CD14-positive monocyte (primary cell): ENCODE measurements around the gene ADRM1. TPM values are rescaled to one million over a fixed set of nuclear protein-coding genes. Genes with fewer than 3 reads are reported as not detected.

Experiments used
- DNase-seq, 3 donors: peaks; one replicate each; pipeline ENCODE4 v3.0.0-alpha.2; 2011 to 2022
- H2AFZ ChIP-seq: 2 replicates; pipeline ENCODE4 v1.6.0; 2012; ENCODE audit warnings: mild to moderate bottlenecking, low read depth, low read length, inconsistent platforms; ENCODE audit not compliant: insufficient read depth, poor library complexity, severe bottlenecking
- H3K27ac ChIP-seq, 2 donors: 1 replicate in 1 of 2; 2 replicates in 1 of 2; pipeline ENCODE4 v1.5.1; 2012 to 2013; ENCODE audit warnings: low read length in 2 of 2, control low read depth in 1 of 2, inconsistent platforms in 1 of 2, low read depth in 1 of 2, mild to moderate bottlenecking in 1 of 2
- H3K27me3 ChIP-seq, 2 donors: one replicate each; pipeline versions ENCODE4 v1.6.0 to v1.6.1; 2011 to 2013; ENCODE audit warnings: low read length in 2 of 2; ENCODE audit not compliant: control insufficient read depth in 2 of 2, insufficient read depth in 2 of 2
- H3K36me3 ChIP-seq, 2 donors: replicated peaks in 1 of 2; 1 replicate in 1 of 2; 2 replicates in 1 of 2; pipeline versions ENCODE4 v1.5.1 to v1.6.1; 2012 to 2013; ENCODE audit warnings: low read length in 2 of 2, control low read depth in 1 of 2, inconsistent platforms in 1 of 2, mild to moderate bottlenecking in 1 of 2; ENCODE audit not compliant: insufficient read depth in 2 of 2, control insufficient read depth in 1 of 2
- H3K4me1 ChIP-seq, 2 donors: 1 replicate in 1 of 2; 2 replicates in 1 of 2; pipeline versions ENCODE4 v1.5.1 to v1.6.1; 2012 to 2013; ENCODE audit warnings: low read length in 2 of 2, control low read depth in 1 of 2, inconsistent platforms in 1 of 2, mild to moderate bottlenecking in 1 of 2, moderate library complexity in 1 of 2; ENCODE audit not compliant: insufficient read depth in 2 of 2, control insufficient read depth in 1 of 2
- H3K4me2 ChIP-seq: replicated peaks from 2 replicates; pipeline ENCODE3; 2012; ENCODE audit warnings: low read length, moderate library complexity, mild to moderate bottlenecking; ENCODE audit not compliant: poor library complexity, severe bottlenecking; ENCODE audit errors: extremely low read depth
- H3K4me3 ChIP-seq, 3 experiments: fragments of 200-600 bp in 1 of 3; sonication (generic) in 1 of 3; replicated peaks in 1 of 3; 1 replicate in 2 of 3; 2 replicates in 1 of 3; pipeline ENCODE4 v1.5.1; 2011 to 2013; ENCODE audit warnings: low read length in 3 of 3, mild to moderate bottlenecking in 3 of 3, control low read depth in 2 of 3, low read depth in 2 of 3, inconsistent platforms in 1 of 3, moderate library complexity in 1 of 3
- H3K79me2 ChIP-seq: 2 replicates; pipeline ENCODE4 v1.6.0; 2012; ENCODE audit warnings: mild to moderate bottlenecking, control low read depth, inconsistent platforms, low read length, moderate library complexity; ENCODE audit not compliant: insufficient read depth
- H3K9ac ChIP-seq: 2 replicates; pipeline ENCODE4 v1.6.0; 2017; ENCODE audit warnings: low read length, mild to moderate bottlenecking; ENCODE audit not compliant: insufficient read depth, poor library complexity, severe bottlenecking
- H3K9me3 ChIP-seq, 2 donors: replicated peaks in 1 of 2; 1 replicate in 1 of 2; 2 replicates in 1 of 2; pipeline versions ENCODE4 v1.5.1 to v1.6.1; 2012 to 2013; ENCODE audit warnings: low read length in 2 of 2, control low read depth in 1 of 2; ENCODE audit not compliant: control insufficient read depth in 1 of 2, insufficient read depth in 1 of 2
- H4K20me1 ChIP-seq: 2 replicates; pipeline ENCODE4 v1.6.0; 2012; ENCODE audit warnings: mild to moderate bottlenecking, low read length, control low read depth, moderate library complexity; ENCODE audit not compliant: insufficient read depth
- H3K27ac Mint-ChIP-seq, 7 donors: one replicate each; pipeline ENCODE4 v1.8.0; 2020; ENCODE audit warnings: mild to moderate bottlenecking in 7 of 7, mixed read lengths in 7 of 7, moderate library complexity in 6 of 7, inconsistent platforms in 2 of 7
- H3K27me3 Mint-ChIP-seq, 3 donors: one replicate each; pipeline ENCODE4 v1.8.0; 2021 to 2022; ENCODE audit warnings: low read depth in 3 of 3, mild to moderate bottlenecking in 3 of 3, mixed read lengths in 3 of 3, moderate library complexity in 3 of 3, inconsistent platforms in 1 of 3
- H3K36me3 Mint-ChIP-seq, 2 donors: one replicate each; pipeline ENCODE4 v1.8.0; 2020; ENCODE audit warnings: mixed read lengths in 2 of 2, inconsistent platforms in 1 of 2, mild to moderate bottlenecking in 1 of 2
- H3K4me1 Mint-ChIP-seq: one replicate; pipeline ENCODE4 v1.8.0; 2020; ENCODE audit warnings: mild to moderate bottlenecking, mixed read lengths
- H3K4me3 Mint-ChIP-seq, 2 donors: one replicate each; pipeline ENCODE4 v1.8.0; 2020; ENCODE audit warnings: mild to moderate bottlenecking in 2 of 2, mixed read lengths in 2 of 2, moderate library complexity in 1 of 2
- H3K9me3 Mint-ChIP-seq, 7 donors: one replicate each; pipeline ENCODE4 v1.8.0; 2020 to 2022; ENCODE audit warnings: mixed read lengths in 7 of 7, mild to moderate bottlenecking in 6 of 7, moderate library complexity in 6 of 7, inconsistent platforms in 2 of 7
- WGBS: methylation state at CpG from one replicate; pipeline ENCODE4 v1.1.5; 2013; ENCODE audit warnings: missing lambda C conversion rate; ENCODE audit not compliant: insufficient coverage; 5-methylcytosine and 5-hydroxymethylcytosine counted together
- intact Hi-C, 2 donors: fragments of 100-400 bp; cut with micrococcal nuclease; formaldehyde crosslinking; loops; one replicate each; pipeline versions ENCODE4 v1.15.0 to v1.15.1; 2023
- polyA plus RNA-seq, 3 donors: library from polyadenylated mRNA; depleted of rRNA in 1 of 3; unstranded in 2 of 3; stranded (reverse) in 1 of 3; fragments of 300-500 nt in 2 of 3; fragments of >200 nt in 1 of 3; fragmentation: Illumina TruSeq in 2 of 3; gene quantifications; 1 replicate in 2 of 3; 2 replicates in 1 of 3; pipeline ENCODE4 v1.2.3, GENCODE V29; 2012 to 2021
- TF ChIP-seq, protein P1 (sequence below): fragments of 200-600 bp; IDR thresholded peaks from one replicate; pipeline ENCODE4 v1.8.0; 2022; ENCODE audit warnings: antibody characterized with exemption, mild to moderate bottlenecking

Gene ADRM1
- polyA plus RNA-seq, 3 donors, result 63.3 to 81.5 (median 72.5) TPM

DNA sequence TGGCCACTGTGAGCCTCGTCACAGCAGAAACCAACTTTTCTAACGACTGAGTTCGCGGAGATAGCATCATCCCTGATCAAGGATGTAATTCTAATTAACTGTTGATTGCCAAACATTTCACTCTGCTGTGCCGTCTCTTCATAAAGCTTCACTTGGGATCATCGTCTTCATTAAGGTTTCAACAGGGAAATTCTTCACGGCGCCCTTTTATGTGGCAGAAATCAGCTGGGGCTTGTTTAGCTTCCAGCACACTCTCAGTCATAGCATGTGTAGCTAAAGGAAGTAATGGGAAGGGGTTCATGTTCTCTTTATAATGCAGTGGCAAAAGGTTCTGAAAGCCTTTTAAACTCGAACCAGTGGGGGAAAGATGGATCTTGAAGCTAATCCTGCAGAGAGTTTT is 8.9 kb upstream of the ADRM1 start:
- Mint-ChIP-seq H3K36me3 (peaks cover 49 to 71% of the 10 kb centered on the region in 2 donors), H3K4me3 (no peak overlapping the region), H3K9me3 (no peaks in the 10 kb centered on the region), H3K27ac (no peak overlapping the region), H3K4me1 (no peaks in the 10 kb centered on the region), H3K27me3 (no peaks in the 10 kb centered on the region)
- Histone ChIP-seq H3K36me3 (peaks cover 62 to 78% of the 10 kb centered on the region in 2 donors), H3K4me1 (no peaks in the 10 kb centered on the region), H3K9me3 (no peaks in the 10 kb centered on the region), H3K27me3 (no peaks in the 10 kb centered on the region), H3K9ac (no peak overlapping the region), H3K4me3 (no peak overlapping the region), H4K20me1 (no peaks in the 10 kb centered on the region), H3K79me2 (no peaks in the 10 kb centered on the region), H3K4me2 (no peak overlapping the region), H3K27ac (no peak overlapping the region), H2AFZ (no peak overlapping the region)
- 95% methylated on average over 7 of the region's 9 CpGs for WGBS
- no peak for DNase-seq
- intact Hi-C loops, result no loop called here
- TF ChIP-seq, protein P1, sequence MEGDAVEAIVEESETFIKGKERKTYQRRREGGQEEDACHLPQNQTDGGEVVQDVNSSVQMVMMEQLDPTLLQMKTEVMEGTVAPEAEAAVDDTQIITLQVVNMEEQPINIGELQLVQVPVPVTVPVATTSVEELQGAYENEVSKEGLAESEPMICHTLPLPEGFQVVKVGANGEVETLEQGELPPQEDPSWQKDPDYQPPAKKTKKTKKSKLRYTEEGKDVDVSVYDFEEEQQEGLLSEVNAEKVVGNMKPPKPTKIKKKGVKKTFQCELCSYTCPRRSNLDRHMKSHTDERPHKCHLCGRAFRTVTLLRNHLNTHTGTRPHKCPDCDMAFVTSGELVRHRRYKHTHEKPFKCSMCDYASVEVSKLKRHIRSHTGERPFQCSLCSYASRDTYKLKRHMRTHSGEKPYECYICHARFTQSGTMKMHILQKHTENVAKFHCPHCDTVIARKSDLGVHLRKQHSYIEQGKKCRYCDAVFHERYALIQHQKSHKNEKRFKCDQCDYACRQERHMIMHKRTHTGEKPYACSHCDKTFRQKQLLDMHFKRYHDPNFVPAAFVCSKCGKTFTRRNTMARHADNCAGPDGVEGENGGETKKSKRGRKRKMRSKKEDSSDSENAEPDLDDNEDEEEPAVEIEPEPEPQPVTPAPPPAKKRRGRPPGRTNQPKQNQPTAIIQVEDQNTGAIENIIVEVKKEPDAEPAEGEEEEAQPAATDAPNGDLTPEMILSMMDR, result no peak

DNA sequence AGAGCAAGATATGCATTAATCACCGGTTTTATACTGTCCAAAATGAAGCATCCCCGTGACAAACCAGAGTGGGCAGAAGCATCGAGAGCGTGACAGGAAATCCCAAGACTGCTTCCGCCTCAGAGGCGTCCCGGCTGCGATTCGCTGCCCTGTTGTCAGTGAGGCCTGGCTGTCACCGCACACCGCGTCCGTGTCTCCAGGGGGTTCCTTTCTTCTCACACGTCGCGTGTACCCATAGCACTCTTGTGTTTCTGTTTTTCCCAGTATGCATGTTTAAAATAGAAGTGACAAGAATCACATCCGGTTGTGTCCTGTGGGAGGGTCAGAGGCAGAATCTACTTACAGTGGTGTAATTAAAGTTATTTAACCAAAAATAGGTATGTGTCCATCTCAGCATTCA is 8.3 kb upstream of the ADRM1 start:
- no peak overlapping the region for H2AFZ ChIP-seq
- Mint-ChIP-seq H3K4me1 (no peaks in the 10 kb centered on the region), H3K27me3 (no peaks in the 10 kb centered on the region), H3K4me3 (no peak overlapping the region), H3K9me3 (no peaks in the 10 kb centered on the region), H3K36me3 (peaks cover 47 to 71% of the 10 kb centered on the region in 2 donors), H3K27ac (no peak overlapping the region)
- TF ChIP-seq, protein P1, result no peak
- 97% methylated on average over 12 of the region's 17 CpGs for WGBS
- no peaks in the 10 kb centered on the region for H3K9me3 ChIP-seq
- no peak overlapping the region for H3K9ac ChIP-seq
- intact Hi-C loops, result no loop called here
- H3K27ac ChIP-seq, result no peak overlapping the region
- peaks cover 56 to 72% of the 10 kb centered on the region in 2 donors for H3K36me3 ChIP-seq
- no peaks in the 10 kb centered on the region for H3K27me3 ChIP-seq
- no peaks in the 10 kb centered on the region for H4K20me1 ChIP-seq
- DNase-seq, result no peak
- H3K4me1 ChIP-seq, result no peaks in the 10 kb centered on the region
- no peak overlapping the region for H3K4me3 ChIP-seq
- no peaks in the 10 kb centered on the region for H3K79me2 ChIP-seq
- H3K4me2 ChIP-seq, result no peak overlapping the region
